NCI-H1092 (cell line): ENCODE measurements around the gene GLT8D1.

Source experiments
- DNase-seq: peaks from one replicate; lab custom pipeline; 2025; lab: John Stamatoyannopoulos, UW

GLT8D1 gene

DNA sequence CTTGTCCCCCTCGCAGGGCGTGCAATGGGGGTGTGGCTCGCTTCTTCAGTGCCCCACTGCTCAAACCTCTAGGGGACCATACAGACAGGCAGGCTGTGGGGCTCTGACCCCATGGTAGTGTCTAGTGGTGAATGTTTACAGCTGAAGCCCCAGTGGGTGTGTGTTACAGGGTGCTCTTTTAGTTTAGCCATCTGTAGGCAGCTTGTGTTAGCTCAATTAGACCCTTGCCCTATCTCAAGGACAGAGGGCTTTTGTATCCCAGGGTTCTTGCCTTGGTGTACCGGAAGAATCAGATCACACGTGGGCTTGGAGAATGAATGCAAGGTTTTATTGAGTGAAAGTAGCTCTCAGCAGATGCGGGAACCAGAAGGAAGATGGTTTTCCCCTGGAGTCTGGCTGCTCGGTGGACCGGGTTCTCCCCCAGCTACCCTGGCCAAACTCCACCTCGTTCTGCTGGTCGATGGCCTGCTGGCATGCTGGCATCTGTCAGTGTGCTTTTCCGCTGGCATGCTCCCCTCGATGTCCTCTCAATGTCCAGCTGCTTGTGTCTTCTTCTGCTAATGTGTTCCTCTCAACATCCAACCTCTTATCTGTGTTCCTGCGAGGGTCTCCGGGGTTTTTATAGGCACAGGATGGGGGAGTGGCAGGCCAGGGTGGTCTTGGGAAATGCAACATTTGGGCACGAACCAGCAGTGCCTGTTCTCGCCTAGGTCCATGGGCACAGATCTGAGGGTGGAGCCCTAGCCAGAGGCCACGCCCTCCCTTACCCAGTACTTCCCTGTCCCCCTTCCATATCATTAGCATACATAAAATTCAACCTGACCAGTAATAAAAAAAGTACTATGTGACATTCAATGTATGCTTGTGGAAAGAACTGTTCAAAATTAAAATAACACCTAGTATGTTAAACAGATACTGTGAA, 7.0 kb upstream of the GLT8D1 start:
- no peak for DNase-seq

DNA sequence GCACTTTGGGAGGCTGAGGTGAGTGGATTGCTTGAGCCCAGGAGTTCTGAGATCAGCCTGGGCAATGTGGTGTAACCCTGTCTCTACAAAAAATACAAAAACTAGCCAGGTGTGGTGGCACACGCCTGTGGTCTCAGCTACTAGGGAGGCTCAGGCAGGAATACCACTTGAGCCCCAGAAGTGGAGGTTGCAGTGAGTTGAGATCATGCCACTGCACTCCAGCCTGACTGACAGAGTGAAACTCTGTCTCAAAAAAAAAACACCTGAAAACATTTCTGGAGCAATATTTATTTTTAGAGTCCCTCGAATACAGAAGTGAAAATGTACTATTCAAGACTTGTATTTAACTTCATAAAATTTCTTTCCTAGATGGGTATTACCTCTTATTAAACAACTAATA, 4.9 kb upstream of the GLT8D1 start:
- DNase-seq = no peak

DNA sequence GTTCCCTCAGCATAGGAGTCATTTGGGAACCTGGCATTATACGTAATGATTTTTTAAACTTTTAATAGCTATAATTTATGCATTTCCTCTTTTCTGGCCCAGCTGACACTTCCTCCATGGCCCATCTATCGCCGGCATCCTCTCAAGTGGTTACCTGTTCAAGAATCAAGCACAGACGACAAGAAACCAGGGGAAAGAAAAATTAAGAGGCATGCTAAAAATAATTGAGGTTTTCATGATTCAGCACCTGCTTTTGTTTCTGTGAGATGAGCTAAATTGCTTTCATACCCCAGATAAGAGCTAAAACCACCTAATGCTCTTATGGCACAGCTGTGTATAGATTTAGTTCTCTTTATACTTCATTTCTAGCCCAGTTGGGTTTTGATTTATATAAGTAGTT, 2.0 kb upstream of the GLT8D1 start:
- DNase-seq = no peak

DNA sequence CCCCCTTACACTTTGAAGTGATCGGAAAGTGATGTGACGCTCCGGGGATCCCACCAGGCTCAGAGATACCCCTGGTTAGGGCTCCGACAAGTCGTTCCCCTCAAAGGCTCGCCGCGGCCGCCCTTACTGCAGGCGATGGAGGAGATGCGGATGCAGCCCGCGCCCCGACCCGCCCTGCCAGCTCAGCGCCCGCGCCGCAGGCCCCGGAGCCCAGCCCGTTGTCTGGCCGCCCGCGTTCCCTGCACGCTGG, 228 bp downstream of the GLT8D1 start:
- no peak for DNase-seq

DNA sequence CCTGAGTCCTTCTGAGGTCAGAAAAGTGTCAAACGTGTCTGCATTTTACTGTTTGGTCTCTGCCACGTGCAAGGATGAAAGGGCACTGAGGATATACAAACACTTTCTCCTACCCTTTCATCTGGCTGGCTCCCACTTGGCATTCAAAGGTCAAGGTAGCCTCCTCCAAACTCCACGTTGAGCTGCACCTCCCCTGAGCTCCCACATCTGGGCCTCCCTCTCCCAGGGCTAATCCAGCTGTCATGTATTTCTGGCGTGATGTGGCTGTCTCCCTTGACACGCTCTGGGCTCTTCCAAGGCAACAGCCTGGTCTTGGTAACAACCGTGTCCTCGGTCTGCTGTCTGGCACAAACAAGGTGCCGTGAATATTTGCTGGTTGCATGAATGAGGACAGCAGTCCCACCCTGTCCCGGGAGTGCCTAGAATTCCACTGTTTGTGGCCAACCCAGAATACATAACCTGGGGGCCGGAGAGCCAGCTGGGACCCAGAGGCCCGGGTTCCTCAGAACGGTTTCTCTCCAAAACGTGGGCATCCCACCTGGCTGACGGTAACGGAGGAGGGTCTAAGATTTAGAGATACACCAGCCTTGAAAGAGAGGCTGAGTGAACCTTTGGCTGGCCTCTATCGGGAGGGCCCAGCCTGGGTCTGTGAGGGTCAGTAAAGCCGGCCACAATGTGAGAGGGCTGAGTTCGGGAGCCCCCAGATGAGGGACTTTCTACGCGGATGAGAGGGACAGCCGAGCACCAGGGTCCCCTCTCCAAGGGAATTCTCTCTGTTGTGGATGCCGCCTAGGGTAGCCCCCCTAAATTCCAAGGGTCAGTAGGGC, 767 bp downstream of the GLT8D1 start:
- no peak for DNase-seq

DNA sequence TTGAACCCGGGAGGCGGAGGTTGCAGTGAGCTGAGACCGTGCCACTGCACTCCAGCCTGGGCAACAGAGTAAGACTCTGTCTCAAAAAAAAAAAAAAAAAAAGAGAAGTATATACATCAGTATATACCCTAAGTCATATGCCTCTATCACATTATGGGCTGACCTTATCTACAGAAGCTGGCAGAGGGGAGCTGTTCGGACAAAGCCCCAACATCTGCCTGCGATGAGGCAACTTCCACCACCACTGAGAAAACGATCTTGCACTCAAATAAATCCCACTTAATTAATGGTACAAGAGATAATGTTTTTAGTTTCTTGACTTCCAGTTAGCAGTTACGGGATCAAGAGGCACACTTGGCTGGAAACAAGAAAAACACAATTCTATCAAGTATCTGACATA, 2.2 kb downstream of the GLT8D1 start:
- DNase-seq = no peak

DNA sequence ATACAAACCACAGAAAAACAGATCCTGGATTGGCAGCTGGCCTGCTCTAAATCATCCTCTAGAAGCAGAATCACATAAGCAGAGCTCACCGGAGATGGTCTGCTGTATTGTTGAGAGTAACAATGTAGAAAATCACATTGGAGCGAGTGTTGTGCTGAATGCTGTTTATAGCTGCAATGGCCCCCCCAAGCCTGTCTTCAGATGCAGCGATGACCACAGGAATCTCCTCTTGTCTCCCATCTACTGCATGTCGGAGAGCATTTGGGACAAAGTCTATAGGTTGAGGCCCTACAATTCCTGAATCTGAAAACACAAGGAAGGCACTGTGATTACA, 8.0 kb downstream of the GLT8D1 start:
- no peak for DNase-seq

DNA sequence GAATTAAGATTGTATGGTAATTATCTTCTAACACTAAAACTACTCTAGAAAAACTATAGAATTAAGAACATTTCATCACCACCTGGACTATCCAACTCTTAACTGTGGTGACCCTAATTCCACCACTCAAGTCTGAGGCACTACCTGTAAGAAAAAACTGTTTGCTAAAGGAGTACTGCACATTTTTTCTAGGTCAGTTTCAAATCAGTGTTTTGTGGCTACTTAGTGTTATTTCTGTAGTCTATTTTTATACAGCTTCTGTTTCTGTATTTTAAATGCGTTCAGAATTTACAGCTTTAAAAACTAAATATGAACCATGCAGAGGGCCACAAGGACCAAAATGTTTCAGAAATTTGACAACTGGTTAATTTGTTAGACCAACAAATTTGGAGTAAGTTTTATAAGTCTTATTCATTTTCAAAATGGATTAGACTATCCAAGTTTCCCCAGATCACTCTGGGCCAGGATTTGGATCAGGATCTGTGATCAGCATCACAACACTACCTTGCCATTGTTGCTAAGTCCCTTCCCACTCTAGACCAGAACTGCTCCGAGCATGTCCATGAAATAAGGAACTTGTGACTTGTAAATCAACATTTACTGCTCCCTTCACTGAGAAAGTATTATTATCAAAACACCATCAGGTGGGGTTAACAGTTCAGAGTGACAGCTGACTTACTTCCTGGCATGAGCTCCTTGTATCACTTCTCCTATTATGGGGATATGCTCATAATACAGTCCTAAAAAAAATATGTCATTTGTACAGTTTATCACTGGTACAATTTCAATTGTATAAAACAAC, 8.6 kb downstream of the GLT8D1 start:
- no peak for DNase-seq

DNA sequence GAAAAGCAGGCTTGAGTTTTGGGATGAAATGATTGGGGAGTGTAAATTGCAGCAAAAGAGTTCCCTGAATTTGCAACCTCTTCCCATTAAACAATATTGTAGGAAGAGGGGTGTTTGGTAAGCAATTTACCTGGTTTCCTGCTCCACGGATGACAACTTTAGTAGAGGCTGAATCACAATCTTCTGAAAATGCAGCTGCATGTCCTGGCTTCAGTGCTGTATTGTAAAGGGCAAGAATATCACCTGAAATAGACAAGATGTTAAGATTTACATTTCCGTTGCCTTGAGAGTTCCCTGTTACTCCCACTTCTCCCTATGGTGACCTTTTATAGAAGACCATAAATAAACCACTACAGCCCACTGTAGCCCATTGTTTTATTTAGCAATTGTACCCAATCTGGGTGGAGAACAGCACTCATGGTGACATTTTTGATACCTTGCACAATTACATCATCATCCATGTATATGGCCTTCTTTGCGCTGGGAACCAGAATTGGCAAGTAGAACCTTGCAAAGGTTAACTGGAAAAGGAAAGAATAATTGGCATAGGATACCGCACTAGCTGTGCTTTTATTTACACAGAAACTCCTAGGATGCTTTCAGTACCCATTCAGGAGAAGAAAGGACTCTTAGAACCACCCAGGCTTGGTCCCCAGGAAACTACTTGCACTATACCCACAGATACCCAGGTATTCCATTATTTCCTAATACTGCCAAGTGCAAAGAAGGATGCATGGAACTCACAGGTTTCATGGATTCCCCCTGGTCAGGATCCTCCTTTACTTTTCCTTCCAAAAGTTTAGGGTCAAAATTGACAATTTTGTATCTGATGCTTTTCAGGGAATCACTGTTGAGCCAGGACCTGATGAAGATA, 9.6 kb downstream of the GLT8D1 start:
- no peak for DNase-seq

DNA sequence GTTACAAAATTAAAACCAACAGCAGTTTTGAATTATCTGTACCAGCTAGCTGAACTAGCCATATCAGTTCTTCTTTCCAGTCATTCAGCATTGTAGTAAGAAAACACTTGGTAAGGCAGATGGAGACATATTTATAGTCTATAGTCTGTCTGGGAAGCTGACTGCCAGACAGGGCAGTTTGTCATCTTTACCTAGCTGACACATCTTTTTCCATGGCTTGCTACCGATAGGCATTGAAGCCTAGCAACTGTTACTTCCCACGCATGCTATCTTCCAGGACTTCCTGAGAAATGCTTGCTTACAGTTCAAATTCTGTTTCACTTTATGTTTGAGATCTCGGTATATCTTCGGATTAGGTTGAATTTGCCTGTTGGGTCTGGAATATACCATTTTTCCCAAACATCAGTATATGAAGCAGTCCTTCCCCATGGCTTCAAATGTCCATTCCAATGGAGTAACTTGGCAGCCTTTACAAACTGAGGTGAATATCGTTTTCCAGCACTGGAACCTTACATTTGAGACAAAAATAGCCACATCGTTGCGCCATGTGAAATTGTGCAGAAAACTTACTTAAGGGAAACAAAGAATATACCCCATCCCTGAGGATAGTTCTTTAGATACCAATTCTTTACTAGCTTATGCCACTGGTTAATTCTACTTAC, 10.9 kb downstream of the GLT8D1 start:
- DNase-seq = no peak

DNA sequence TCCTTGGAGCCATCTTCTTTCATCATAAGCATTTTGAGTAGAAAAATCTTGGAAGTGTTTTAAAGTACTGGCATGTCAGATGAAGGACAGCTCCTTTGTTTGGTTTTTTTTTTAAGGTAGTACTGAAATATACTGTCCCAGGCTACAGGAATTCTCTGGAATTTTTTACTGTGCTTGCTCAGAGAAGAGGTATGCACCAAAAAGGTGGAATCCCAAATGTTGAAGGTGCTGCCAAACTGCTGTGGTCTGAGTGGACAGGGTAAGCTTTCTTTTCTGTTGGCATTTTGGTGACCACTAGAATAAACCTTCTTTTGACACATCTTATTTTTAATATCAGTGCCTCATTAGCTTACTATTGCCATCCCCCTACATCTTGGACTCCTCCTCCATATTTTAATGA, 12.5 kb downstream of the GLT8D1 start:
- no peak for DNase-seq

DNA sequence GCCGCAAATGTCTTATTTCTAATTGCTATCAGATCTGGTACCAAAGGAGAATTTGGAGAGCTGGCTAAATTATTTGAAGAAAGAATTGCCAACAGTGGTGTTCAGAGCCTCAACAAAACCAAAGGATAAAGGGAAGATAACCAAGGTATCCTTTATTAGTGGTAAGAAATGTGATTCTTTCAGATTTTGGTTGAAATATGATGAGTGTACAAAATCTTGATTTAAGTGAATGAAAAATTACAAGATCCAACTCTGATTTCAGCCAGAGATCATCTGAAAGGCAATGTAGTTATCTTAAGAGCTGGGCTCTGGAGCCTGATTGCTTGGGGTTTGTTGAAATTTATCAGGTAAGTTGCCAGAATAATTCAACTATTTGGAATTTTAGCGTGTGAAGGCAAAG, 15.0 kb downstream of the GLT8D1 start:
- no peak for DNase-seq

DNA sequence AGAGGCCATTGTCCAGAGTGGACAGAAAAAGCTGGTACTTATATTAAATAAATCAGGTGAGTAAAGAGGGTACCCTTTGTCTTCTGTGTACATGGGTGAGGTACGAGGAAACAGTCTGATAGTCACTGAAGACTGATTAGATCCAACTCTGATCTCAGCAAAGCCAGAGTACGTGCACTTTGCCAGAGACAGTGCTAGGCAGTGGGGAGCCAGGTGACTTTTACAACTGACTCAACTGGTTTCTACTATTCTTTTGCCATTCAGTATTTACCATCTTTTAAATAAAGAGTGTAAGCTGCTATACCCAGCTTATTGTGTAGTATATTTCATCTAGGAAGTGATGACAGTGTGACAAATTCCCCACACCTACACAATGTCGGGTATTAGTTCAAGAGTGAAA, 16.4 kb downstream of the GLT8D1 start:
- DNase-seq = no peak

DNA sequence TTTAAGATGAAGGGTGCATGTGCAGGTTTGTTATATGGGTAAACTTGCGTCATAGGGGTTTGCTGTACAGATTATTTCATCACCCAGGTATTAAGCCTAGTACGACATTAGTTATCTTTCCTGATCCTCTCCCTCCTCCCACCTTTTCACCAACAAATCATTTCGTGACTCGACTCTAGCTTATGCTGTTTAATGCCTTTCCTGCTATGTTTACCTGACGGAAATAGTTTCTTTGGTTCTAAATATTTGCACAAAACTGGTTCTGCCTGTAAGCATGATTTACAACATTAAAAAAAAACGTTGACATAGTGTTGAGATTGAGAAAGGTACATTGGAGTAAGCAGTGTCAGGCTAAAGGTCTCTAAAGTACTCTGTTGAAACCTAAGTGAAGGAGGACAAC, 17.3 kb downstream of the GLT8D1 start:
- no peak for DNase-seq

DNA sequence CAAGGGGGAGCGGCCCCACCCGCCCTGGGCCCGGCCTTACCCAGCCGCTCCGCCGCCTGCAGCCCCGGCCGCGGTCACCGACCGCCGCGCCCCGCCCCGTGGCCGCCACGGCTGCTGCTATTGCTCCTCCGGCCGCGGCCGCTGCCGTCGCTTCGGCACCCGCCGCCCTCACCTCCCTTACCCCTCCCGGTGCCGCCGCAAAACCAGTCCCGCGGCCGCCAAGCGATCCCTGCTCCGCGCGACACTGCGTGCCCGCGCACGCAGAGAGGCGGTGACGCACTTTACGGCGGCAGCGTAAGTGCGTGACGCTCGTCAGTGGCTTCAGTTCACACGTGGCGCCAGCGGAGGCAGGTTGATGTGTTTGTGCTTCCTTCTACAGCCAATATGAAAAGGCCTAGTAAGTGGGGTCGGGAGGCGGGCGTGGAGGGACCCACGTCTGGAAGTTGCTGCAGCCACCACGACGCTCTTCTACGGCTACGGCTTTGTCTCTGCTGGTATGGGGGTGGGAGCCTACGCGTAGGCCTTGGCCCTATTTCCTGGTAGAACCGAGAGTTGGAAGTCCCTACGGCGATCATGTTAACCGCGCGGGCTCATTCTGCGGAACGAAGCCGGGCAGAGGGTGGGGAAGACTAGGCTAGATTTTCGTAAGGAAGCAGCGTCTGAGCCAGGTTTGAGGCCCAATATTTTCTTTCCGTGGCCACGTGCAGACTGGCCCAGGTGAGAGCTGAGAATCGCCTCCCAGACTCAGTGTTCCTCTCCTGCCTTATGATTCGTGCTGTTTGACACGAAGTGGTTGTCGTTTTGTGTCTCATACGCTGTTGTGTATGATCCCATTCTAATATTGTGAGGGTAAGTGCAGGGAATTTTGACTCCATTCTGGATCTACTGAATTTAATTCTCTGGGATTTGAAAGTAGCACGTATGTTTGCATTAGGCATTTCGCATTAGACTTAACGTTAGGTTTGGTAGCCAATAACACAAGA, 19.6 kb downstream of the GLT8D1 start, which contains the start of the genes GNL3 and PBRM1:
Gene GNL3 (plus strand): TSS at position 324 of the 983 bp plus-strand sequence. CDS start 61 bp downstream, at position 385.
Gene PBRM1 (minus strand): TSS at position 205 of the 983 bp plus-strand sequence.
- peak; percentile 87 for DNase-seq

DNA sequence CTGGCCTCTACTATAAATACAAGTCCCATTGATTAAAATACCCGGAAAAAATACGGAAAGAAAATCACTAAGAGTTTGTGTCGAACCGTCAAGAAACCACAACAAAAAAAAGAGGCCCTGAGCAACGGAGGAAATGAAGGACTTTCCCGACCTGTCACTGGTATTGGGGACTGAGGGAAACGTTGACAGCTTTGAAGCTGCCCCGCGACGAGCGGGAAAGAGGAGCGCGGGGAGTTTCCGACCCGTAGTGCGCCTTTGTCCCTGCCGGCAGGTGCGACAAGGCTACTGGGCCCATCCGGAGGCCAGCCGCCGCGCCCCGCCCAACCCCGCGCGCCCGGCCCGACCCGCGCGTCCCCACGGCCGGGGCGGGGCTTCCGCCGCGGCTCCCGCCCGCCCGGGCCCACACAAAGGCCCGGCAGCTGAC, 20.3 kb downstream of the GLT8D1 start:
- DNase-seq = peak; percentile 79

DNA sequence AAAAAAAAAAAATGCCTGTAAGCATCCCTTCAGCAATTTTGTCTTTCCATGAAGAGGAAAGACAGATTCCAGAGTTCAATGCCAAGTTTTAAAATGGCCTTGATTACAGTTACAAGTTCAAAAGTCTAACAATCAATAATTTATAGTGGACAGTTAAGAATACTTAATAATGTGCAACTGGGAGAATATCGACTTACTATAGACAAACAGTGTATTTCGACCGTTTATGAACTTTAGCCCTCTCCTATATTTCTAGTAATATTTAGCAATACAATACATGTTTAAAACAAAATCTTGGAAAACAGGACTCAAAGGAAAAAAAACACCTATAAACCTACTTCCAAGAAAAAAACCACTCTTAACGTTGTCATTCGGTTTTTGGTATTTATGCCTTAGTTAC, 21.4 kb downstream of the GLT8D1 start:
- DNase-seq = no peak

DNA sequence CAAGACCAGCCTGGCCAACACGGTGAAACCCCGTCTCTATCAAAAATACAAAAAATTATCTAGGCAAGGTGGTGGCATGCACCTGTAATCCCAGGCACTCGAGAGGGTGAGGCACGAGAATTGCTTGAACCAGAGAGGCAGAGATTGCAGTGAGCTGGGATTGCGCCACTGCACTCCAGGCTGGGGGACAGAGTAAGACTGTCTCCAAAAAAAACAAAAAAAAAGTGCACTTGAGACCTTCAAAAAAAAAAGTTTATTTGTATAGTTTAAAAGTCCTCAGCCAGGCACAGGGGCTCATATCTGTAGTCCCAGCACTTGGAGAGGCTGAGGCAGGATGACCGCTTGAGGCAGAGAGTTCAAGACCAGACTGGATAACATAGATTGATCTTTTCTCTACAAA, 22.0 kb downstream of the GLT8D1 start:
- DNase-seq = no peak

DNA sequence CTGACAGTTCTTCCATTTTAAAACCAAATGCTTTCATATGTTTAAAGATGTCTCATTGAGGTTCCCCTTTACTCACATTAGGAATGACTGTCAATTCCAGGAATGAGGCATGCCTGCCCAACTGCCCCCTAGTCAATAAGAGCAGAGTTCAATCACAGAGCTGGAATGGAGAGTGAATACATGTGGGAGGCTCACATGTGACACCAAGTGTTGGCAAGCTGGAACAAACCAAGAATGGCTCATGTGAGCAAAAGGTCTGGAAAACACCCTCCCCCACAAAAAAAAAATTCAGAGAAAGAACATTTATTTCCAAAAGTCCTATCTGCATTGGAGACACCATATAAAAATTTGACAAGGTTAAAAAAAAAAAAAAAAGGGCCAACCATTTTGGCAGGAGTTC, 23.6 kb downstream of the GLT8D1 start:
- DNase-seq = no peak

DNA sequence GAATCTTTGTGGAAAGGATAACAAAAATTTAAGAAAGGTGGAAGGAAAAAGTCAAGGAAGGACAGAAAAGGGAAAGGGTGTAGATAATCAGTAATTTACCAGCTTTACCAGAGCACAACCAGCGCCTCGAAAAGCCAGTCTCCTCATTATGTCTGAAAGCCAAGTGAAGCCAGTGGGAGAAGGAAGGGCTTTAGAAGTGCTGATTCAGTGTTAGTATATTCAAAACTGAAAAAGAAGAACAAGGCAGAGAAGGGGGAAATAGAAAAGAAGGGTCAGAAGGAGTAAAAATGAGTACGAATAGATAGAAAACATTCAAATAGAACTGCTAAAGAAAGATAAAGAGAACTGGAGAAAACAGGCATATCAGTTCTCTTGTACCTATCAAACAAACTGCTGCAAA, 24.0 kb downstream of the GLT8D1 start:
- no peak for DNase-seq
